Astrocyte (in vitro differentiated cells and primary cell): ENCODE measurements around the gene GPAT2. TPM values are rescaled to one million over a fixed set of nuclear protein-coding genes. Genes with fewer than 3 reads are reported as not detected.

ENCODE experiments used
- DNase-seq: peaks from one replicate; pipeline ENCODE4 v3.0.0-alpha.2; 2010; ENCODE audit warnings: low read depth
- FAIRE-seq: peaks from 2 replicates; lab custom pipeline; 2011; peaks lifted over from hg19 to GRCh38; lab: Jason Lieb, UNC
- H2AFZ ChIP-seq: 2 replicates; pipeline ENCODE4 v1.6.0; 2012; ENCODE audit warnings: low read depth, low read length, inconsistent platforms
- H3K27ac ChIP-seq: 2 replicates; pipeline ENCODE4 v1.5.1; 2011; ENCODE audit warnings: low read depth, low read length, inconsistent platforms
- H3K27me3 ChIP-seq: 2 replicates; pipeline ENCODE4 v1.6.0; 2011; ENCODE audit warnings: low read length, inconsistent platforms; ENCODE audit not compliant: insufficient read depth
- H3K36me3 ChIP-seq: 2 replicates; pipeline ENCODE4 v1.5.1; 2011; ENCODE audit warnings: low read length, inconsistent platforms; ENCODE audit not compliant: insufficient read depth
- H3K4me1 ChIP-seq: 2 replicates; pipeline ENCODE4 v1.5.1; 2011; ENCODE audit warnings: low read length, inconsistent platforms; ENCODE audit not compliant: insufficient read depth
- H3K4me2 ChIP-seq: 2 replicates; pipeline ENCODE4 v1.6.0; 2012; ENCODE audit warnings: low read length, inconsistent platforms
- H3K4me3 ChIP-seq: 2 replicates; pipeline ENCODE4 v1.5.1; 2011; ENCODE audit warnings: low read depth, mild to moderate bottlenecking, low read length, inconsistent platforms; ENCODE audit not compliant: insufficient read depth
- H3K79me2 ChIP-seq: 2 replicates; pipeline ENCODE4 v1.6.0; 2012; ENCODE audit warnings: mild to moderate bottlenecking, low read length, inconsistent platforms; ENCODE audit not compliant: insufficient read depth
- H3K9ac ChIP-seq: 2 replicates; pipeline ENCODE4 v1.6.0; 2012; ENCODE audit warnings: mild to moderate bottlenecking, low read length, inconsistent platforms
- H3K9me3 ChIP-seq: 2 replicates; pipeline ENCODE4 v1.5.1; 2012; ENCODE audit warnings: low read depth, mild to moderate bottlenecking, low read length, inconsistent platforms; ENCODE audit not compliant: insufficient read depth
- H4K20me1 ChIP-seq: 2 replicates; pipeline ENCODE4 v1.6.0; 2012; ENCODE audit warnings: low read length, inconsistent platforms; ENCODE audit not compliant: insufficient read depth
- H3K27ac Mint-ChIP-seq: one replicate; pipeline ENCODE4 v1.8.0; 2021; ENCODE audit warnings: mild to moderate bottlenecking, mixed read lengths; ENCODE audit not compliant: unreplicated experiment
- H3K27me3 Mint-ChIP-seq: one replicate; pipeline ENCODE4 v1.8.0; 2021; ENCODE audit warnings: low read depth, mixed read lengths; ENCODE audit not compliant: unreplicated experiment
- H3K36me3 Mint-ChIP-seq: one replicate; pipeline ENCODE4 v1.8.0; 2021; ENCODE audit warnings: low read depth, mixed read lengths; ENCODE audit not compliant: unreplicated experiment
- H3K4me1 Mint-ChIP-seq: one replicate; pipeline ENCODE4 v1.8.0; 2021; ENCODE audit warnings: low read depth, mixed read lengths; ENCODE audit not compliant: unreplicated experiment
- H3K4me3 Mint-ChIP-seq: one replicate; pipeline ENCODE4 v1.8.0; 2021; ENCODE audit warnings: mild to moderate bottlenecking, moderate library complexity, mixed read lengths; ENCODE audit not compliant: unreplicated experiment
- H3K9me3 Mint-ChIP-seq: one replicate; pipeline ENCODE4 v1.8.0; 2021; ENCODE audit warnings: mild to moderate bottlenecking, mixed read lengths; ENCODE audit not compliant: unreplicated experiment
- CTCF ChIP-seq: IDR thresholded peaks from 2 replicates; pipeline ENCODE4 v1.5.1; 2011; ENCODE audit warnings: low read depth, mild to moderate bottlenecking, inconsistent platforms, low read length, moderate library complexity; ENCODE audit not compliant: insufficient read depth
- EZH2 ChIP-seq: IDR thresholded peaks from 2 replicates; pipeline ENCODE4 v1.6.1; 2012; ENCODE audit warnings: mild to moderate bottlenecking, low read length, inconsistent platforms; ENCODE audit not compliant: insufficient read depth
- total RNA-seq: library from RNA; stranded (reverse); gene quantifications from 2 replicates; pipeline ENCODE4 v1.2.1, GENCODE V29; 2021

GPAT2 gene
- total RNA-seq, 1 donor from 2014 or later = 0.27 TPM

GRCh38 chr2:96083064-96083939, 48.6 kb upstream of the GPAT2 start:
- Mint-ChIP-seq H3K4me1 (peaks cover 2% of the 10 kb centered on the region), H3K4me3 (no peak overlapping the region), H3K27ac (no peak overlapping the region), H3K36me3 (no peaks in the 10 kb centered on the region), H3K9me3 (no peaks in the 10 kb centered on the region), H3K27me3 (peaks cover 10% of the 10 kb centered on the region)
- H3K9ac ChIP-seq = no peak overlapping the region
- FAIRE-seq (no peak), DNase-seq (no peak)
- H3K9me3 ChIP-seq = no peaks in the 10 kb centered on the region
- no peak overlapping the region for H2AFZ ChIP-seq
- H3K4me3 ChIP-seq = no peak overlapping the region
- no peaks in the 10 kb centered on the region for H3K36me3 ChIP-seq
- H4K20me1 ChIP-seq = no peaks in the 10 kb centered on the region
- no peaks in the 10 kb centered on the region for H3K79me2 ChIP-seq
- no peak for TF ChIP-seq EZH2
- TF ChIP-seq CTCF = no peak
- H3K4me2 ChIP-seq = no peak overlapping the region
- H3K27ac ChIP-seq = no peak overlapping the region
- H3K27me3 ChIP-seq = peaks cover 10% of the 10 kb centered on the region
- H3K4me1 ChIP-seq = no peaks in the 10 kb centered on the region

- H3K36me3 Mint-ChIP-seq = no peaks in the 10 kb centered on the region
- no peak for DNase-seq
- no peak for TF ChIP-seq CTCF
- no peak for TF ChIP-seq EZH2
- Histone ChIP-seq H2AFZ (no peak overlapping the region), H3K36me3 (no peaks in the 10 kb centered on the region), H3K9me3 (no peaks in the 10 kb centered on the region), H3K79me2 (no peaks in the 10 kb centered on the region), H3K27ac (no peak overlapping the region), H3K4me2 (no peak overlapping the region), H3K4me1 (no peaks in the 10 kb centered on the region), H3K4me3 (no peak overlapping the region), H4K20me1 (no peaks in the 10 kb centered on the region), H3K9ac (no peak overlapping the region), H3K27me3 (peaks cover 10% of the 10 kb centered on the region)
- H3K9me3 Mint-ChIP-seq = no peaks in the 10 kb centered on the region
- H3K4me3 Mint-ChIP-seq = no peak overlapping the region
- no peak overlapping the region for H3K27ac Mint-ChIP-seq
- H3K27me3 Mint-ChIP-seq = peaks cover 10% of the 10 kb centered on the region
- FAIRE-seq = no peak
- H3K4me1 Mint-ChIP-seq = peaks cover 2% of the 10 kb centered on the region
These were observed 47.7 kb upstream of the GPAT2 start for GRCh38 chr2:96082211-96083063.
